Myocyte (in vitro differentiated cells): ENCODE measurements around the gene AMPD2. TPM values are rescaled to one million over a fixed set of nuclear protein-coding genes. Genes with fewer than 3 reads are reported as not detected.

ENCODE experiments used
- DNase-seq: peaks from one replicate; pipeline ENCODE4 v3.0.0-alpha.2; 2012; ENCODE audit warnings: low read depth
- total RNA-seq: library from RNA; depleted of rRNA; stranded (reverse); fragments of >200 nt; gene quantifications from 2 replicates; pipeline ENCODE4 v1.2.3, GENCODE V29; 2014

The AMPD2 gene
- total RNA-seq, 1 donor from 2014 or later: 54.9 TPM

- DNase-seq: no peak
Measured at GRCh38 chr1:109616391-109616790, 3.2 kb upstream of the AMPD2 start.

GRCh38 chr1:109617291-109617801, 2.3 kb upstream of the AMPD2 start:
- peak; percentile 69 for DNase-seq

- DNase-seq: no peak
Measured at GRCh38 chr1:109618661-109619575, 719 bp upstream of the AMPD2 start.

GRCh38 chr1:109620401-109620791, 759 bp downstream of the AMPD2 start:
- peak; percentile 52 for DNase-seq

- DNase-seq: peak; percentile 87
Measured at GRCh38 chr1:109620841-109621286, 1.2 kb downstream of the AMPD2 start.

GRCh38 chr1:109621379-109622136, 1.9 kb downstream of the AMPD2 start:
- DNase-seq: no peak

- DNase-seq: no peak
Measured at GRCh38 chr1:109622137-109622892, 2.7 kb downstream of the AMPD2 start.

- DNase-seq: no peak
Measured at GRCh38 chr1:109622895-109623294, 3.3 kb downstream of the AMPD2 start.

- DNase-seq: no peak
Measured at GRCh38 chr1:109623601-109624161, 4.0 kb downstream of the AMPD2 start.

- DNase-seq: no peak
Measured at GRCh38 chr1:109624201-109625010, 4.8 kb downstream of the AMPD2 start.

- no peak for DNase-seq
Measured at GRCh38 chr1:109625176-109625575, 5.5 kb downstream of the AMPD2 start.

- DNase-seq: no peak
Measured at GRCh38 chr1:109625601-109626560, 6.2 kb downstream of the AMPD2 start.

- no peak for DNase-seq
Measured at GRCh38 chr1:109626682-109627408, 7.2 kb downstream of the AMPD2 start.

- DNase-seq: no peak
Measured at GRCh38 chr1:109627692-109628399, 8.2 kb downstream of the AMPD2 start.

GRCh38 chr1:109628540-109629321, 9.1 kb downstream of the AMPD2 start:
- DNase-seq: no peak

GRCh38 chr1:109629372-109630030, 9.9 kb downstream of the AMPD2 start:
- DNase-seq: no peak
